HEK293 (cell line): ENCODE measurements around the gene URAD.
"Not testable (repeated sequence)": the region's sequence is repeated elsewhere in the genome, so short reads cannot be mapped to it uniquely, and the experiment has no call there.

Experiments used
- CTCF ChIA-PET: fragments of 350-600 bp; formaldehyde crosslinking; extraction: SDS; loops from one replicate; lab custom pipeline; 2021; ENCODE audit warnings: antibody characterized with exemption; lab: Yijun Ruan, JAX
- POLR2A ChIA-PET: fragments of 300-600 bp; formaldehyde crosslinking; extraction: SDS; loops from one replicate; lab custom pipeline; 2020; ENCODE audit warnings: antibody characterized with exemption, inconsistent platforms; lab: Yijun Ruan, JAX
- H3K27ac ChIP-seq: fragments of 200-500 bp; sonication (Bioruptor generic); 2 replicates; pipeline ENCODE4 v1.5.1; 2014; ENCODE audit warnings: low read depth, low read length, control low read depth, inconsistent platforms; ENCODE audit errors: extremely low read depth
- H3K36me3 ChIP-seq, 2 experiments: fragments of 200-500 bp in 1 of 2; sonication (Bioruptor generic) in 1 of 2; 1 replicate in 1 of 2; 2 replicates in 1 of 2; pipeline ENCODE4 v1.5.1; 2014 to 2017; ENCODE audit warnings: inconsistent platforms in 2 of 2, low read length in 2 of 2; ENCODE audit not compliant: control insufficient read depth in 2 of 2, insufficient read depth in 1 of 2
- H3K4me1 ChIP-seq: fragments of 200-500 bp; sonication (Bioruptor generic); 2 replicates; pipeline ENCODE4 v1.5.1; 2014; ENCODE audit warnings: mild to moderate bottlenecking, low read length, inconsistent platforms; ENCODE audit not compliant: control insufficient read depth, insufficient read depth
- H3K4me3 ChIP-seq: 2 replicates; pipeline ENCODE4 v1.5.1; 2011; ENCODE audit warnings: low read depth, mild to moderate bottlenecking, control low read depth, low read length, moderate library complexity
- H3K9me3 ChIP-seq: fragments of 200-500 bp; sonication (Bioruptor generic); 2 replicates; pipeline ENCODE4 v1.5.1; 2014; ENCODE audit warnings: low read depth, low read length, inconsistent platforms; ENCODE audit not compliant: control insufficient read depth, insufficient read depth
- KLF7 ChIP-seq: fragments of 450-650 bp; formaldehyde crosslinking; IDR thresholded peaks from 2 replicates; pipeline ENCODE4 v1.5.1; 2016; ENCODE audit warnings: missing biosample characterization, missing genetic modification characterization, borderline replicate concordance
- MZF1 ChIP-seq: fragments of 450-650 bp; formaldehyde crosslinking; IDR thresholded peaks from 2 replicates; pipeline ENCODE4 v1.5.1; 2017; ENCODE audit warnings: missing biosample characterization, missing genetic modification characterization, borderline replicate concordance
- PRDM4 ChIP-seq: fragments of 450-650 bp; formaldehyde crosslinking; IDR thresholded peaks from 2 replicates; pipeline ENCODE4 v1.5.1; 2017; ENCODE audit warnings: missing biosample characterization, missing genetic modification characterization
- ZBTB26 ChIP-seq: fragments of 450-650 bp; formaldehyde crosslinking; optimal IDR thresholded peaks from 2 replicates; pipeline ENCODE3; 2016; ENCODE audit warnings: missing biosample characterization, mild to moderate bottlenecking, missing genetic modification characterization
- ZBTB44 ChIP-seq: fragments of 450-650 bp; IDR thresholded peaks from 2 replicates; pipeline ENCODE4 v1.5.1; 2018; ENCODE audit warnings: missing biosample characterization, mild to moderate bottlenecking, missing genetic modification characterization
- ZBTB48 ChIP-seq: fragments of 450-650 bp; formaldehyde crosslinking; IDR thresholded peaks from 2 replicates; pipeline ENCODE4 v1.5.1; 2016; ENCODE audit warnings: missing biosample characterization, missing genetic modification characterization
- ZBTB49 ChIP-seq: fragments of 450-650 bp; formaldehyde crosslinking; IDR thresholded peaks from 2 replicates; pipeline ENCODE4 v1.5.1; 2016; ENCODE audit warnings: missing biosample characterization, missing genetic modification characterization, low read depth
- ZBTB7A ChIP-seq: fragments of 450-650 bp; formaldehyde crosslinking; IDR thresholded peaks from 2 replicates; pipeline ENCODE4 v1.5.1; 2016; ENCODE audit warnings: low read depth, missing biosample characterization, missing genetic modification characterization
- ZEB2 ChIP-seq: fragments of 450-650 bp; formaldehyde crosslinking; IDR thresholded peaks from 2 replicates; pipeline ENCODE4 v1.5.1; 2016; ENCODE audit warnings: missing biosample characterization, missing genetic modification characterization
- ZFP3 ChIP-seq: fragments of 450-650 bp; formaldehyde crosslinking; IDR thresholded peaks from 2 replicates; pipeline ENCODE4 v1.5.1; 2016; ENCODE audit warnings: low read depth, missing biosample characterization, missing genetic modification characterization
- ZNF155 ChIP-seq: fragments of 450-650 bp; formaldehyde crosslinking; IDR thresholded peaks from 2 replicates; pipeline ENCODE4 v1.5.1; 2016; ENCODE audit warnings: missing biosample characterization, missing genetic modification characterization
- ZNF214 ChIP-seq: fragments of 450-650 bp; formaldehyde crosslinking; IDR thresholded peaks from 2 replicates; pipeline ENCODE4 v1.5.1; 2017; ENCODE audit warnings: missing biosample characterization, mild to moderate bottlenecking, missing genetic modification characterization, borderline replicate concordance
- ZNF24 ChIP-seq: fragments of 450-650 bp; formaldehyde crosslinking; IDR thresholded peaks from 2 replicates; pipeline ENCODE4 v1.5.1; 2016; ENCODE audit warnings: missing biosample characterization, missing genetic modification characterization
- ZNF274 ChIP-seq, 2 experiments: fragments of 200-500 bp in 1 of 2; fragments of 450-650 bp in 1 of 2; sonication (Bioruptor generic) in 1 of 2; formaldehyde crosslinking in 1 of 2; IDR thresholded peaks; 2 replicates each; pipeline versions ENCODE4 v1.5.1 to v1.6.1; 2014 to 2016; ENCODE audit warnings: borderline replicate concordance in 1 of 2, inconsistent platforms in 1 of 2, low read length in 1 of 2, missing biosample characterization in 1 of 2, missing genetic modification characterization in 1 of 2
- ZNF37A ChIP-seq: fragments of 450-650 bp; IDR thresholded peaks from 2 replicates; pipeline ENCODE4 v1.5.1; 2018; ENCODE audit warnings: missing biosample characterization, missing genetic modification characterization
- ZNF391 ChIP-seq: fragments of 450-650 bp; formaldehyde crosslinking; IDR thresholded peaks from 2 replicates; pipeline ENCODE4 v1.5.1; 2016; ENCODE audit warnings: low read depth, missing biosample characterization, missing genetic modification characterization, borderline replicate concordance
- ZNF529 ChIP-seq: fragments of 450-650 bp; formaldehyde crosslinking; IDR thresholded peaks from 2 replicates; pipeline ENCODE4 v1.5.1; 2017; ENCODE audit warnings: missing genetic modification characterization, missing biosample characterization; ENCODE audit not compliant: insufficient replicate concordance
- ZNF558 ChIP-seq: fragments of 450-650 bp; formaldehyde crosslinking; IDR thresholded peaks from 2 replicates; pipeline ENCODE4 v1.5.1; 2016; ENCODE audit warnings: missing biosample characterization, missing genetic modification characterization

URAD gene

GRCh38 chr13:28035146-28035782, 46.8 kb upstream of the URAD start:
- Histone ChIP-seq H3K4me1 (no peaks in the 10 kb centered on the region), H3K9me3 (no peaks in the 10 kb centered on the region), H3K4me3 (no peak overlapping the region), H3K36me3 (no peaks in the 10 kb centered on the region), H3K27ac (no peak overlapping the region)
- TF ChIP-seq ZEB2 = no peak
- no peak for TF ChIP-seq ZNF214 (tag by site-specific recombination)
- no peak for TF ChIP-seq ZFP3 (tag by site-specific recombination)
- TF ChIP-seq PRDM4 (tag by site-specific recombination) = peak; percentile 57
- TF ChIP-seq ZNF155 (tag by site-specific recombination) = no peak
- TF ChIP-seq ZBTB49 (tag by site-specific recombination) = no peak
- no peak for TF ChIP-seq ZBTB44
- TF ChIP-seq ZNF37A = no peak
- TF ChIP-seq ZBTB48 (tag by site-specific recombination) = no peak
- CTCF ChIA-PET = no interaction called here
- POLR2A ChIA-PET = no interaction called here

GRCh38 chr13:28033894-28034655, 45.6 kb upstream of the URAD start:
- CTCF ChIA-PET = no interaction called here
- no peaks in the 10 kb centered on the region for H3K36me3 ChIP-seq
- TF ChIP-seq ZNF558 (tag by site-specific recombination) (no peak), ZBTB7A (no peak), MZF1 (tag by site-specific recombination) (no peak), ZNF24 (tag by site-specific recombination) (no peak), KLF7 (no peak), ZNF391 (tag by site-specific recombination) (no peak), ZNF274 (IDR thresholded peaks at IDR 0.05; ENCODE audit: low read length) (no peak), ZNF274 (tag by site-specific recombination; IDR thresholded peaks at IDR 0.05; ENCODE audit: borderline replicate concordance) (no peak), ZNF529 (tag by site-specific recombination) (no peak), ZBTB26 (tag by site-specific recombination) (no peak)
- POLR2A ChIA-PET = no interaction called here
- H3K4me1 ChIP-seq = no peaks in the 10 kb centered on the region
- no peak overlapping the region for H3K27ac ChIP-seq
- no peak overlapping the region for H3K4me3 ChIP-seq
- H3K9me3 ChIP-seq = no peaks in the 10 kb centered on the region

- H3K36me3 ChIP-seq, CTCF ChIA-PET, POLR2A ChIA-PET, H3K4me3 ChIP-seq, H3K9me3 ChIP-seq, H3K4me1 ChIP-seq, H3K27ac ChIP-seq: not testable (repeated sequence)
These were observed 43.9 kb upstream of the URAD start for GRCh38 chr13:28032438-28032837.
